Mesenteric fat pad (tissue), 1 donor: ENCODE measurements around the gene SYPL2. TPM values are rescaled to one million over a fixed set of nuclear protein-coding genes. Genes with fewer than 3 reads are reported as not detected.
"Not testable (repeated sequence)": the region's sequence is repeated elsewhere in the genome, so short reads cannot be mapped to it uniquely, and the experiment has no call there.

ENCODE experiments used
- DNase-seq: peaks from one replicate; pipeline ENCODE4 v3.0.0-alpha.2; 2020; ENCODE audit warnings: low spot score
- total RNA-seq: library from RNA; stranded (reverse); fragmentation: NEBNext Ultra II Directional; extraction: Animal tissue kit (Norgen Biotek cat#: 25700); gene quantifications from one replicate; pipeline ENCODE4 v1.2.1, GENCODE V29; 2021
- donor health status: DM: yes; HTN: yes; CAD: no.

The SYPL2 gene
- total RNA-seq, 1 donor from 2014 or later, result 7.3 TPM

GRCh38 chr1:109470245-109470644 is 3.9 kb downstream of the SYPL2 start:
- DNase-seq, result no peak

- no peak for DNase-seq
These were observed 6.4 kb downstream of the SYPL2 start for GRCh38 chr1:109472779-109473178.

GRCh38 chr1:109473284-109474057 is 7.1 kb downstream of the SYPL2 start:
- DNase-seq, result not testable (repeated sequence)

- no peak for DNase-seq
These were observed 8.4 kb downstream of the SYPL2 start for GRCh38 chr1:109474697-109475096.

GRCh38 chr1:109475261-109475660 is 8.9 kb downstream of the SYPL2 start:
- DNase-seq, result no peak

GRCh38 chr1:109476825-109477224 is 10.5 kb downstream of the SYPL2 start:
- no peak for DNase-seq

GRCh38 chr1:109477821-109478220 is 11.5 kb downstream of the SYPL2 start:
- no peak for DNase-seq

- no peak for DNase-seq
These were observed 12.5 kb downstream of the SYPL2 start for GRCh38 chr1:109478806-109479205.

- DNase-seq, result peak; percentile 45
These were observed 13.0 kb downstream of the SYPL2 start for GRCh38 chr1:109479311-109479710.

GRCh38 chr1:109479901-109480300 is 13.6 kb downstream of the SYPL2 start:
- peak; percentile 39 for DNase-seq

GRCh38 chr1:109481646-109482045 is 15.3 kb downstream of the SYPL2 start:
- DNase-seq, result peak; percentile 78

- no peak for DNase-seq
These were observed 15.9 kb downstream of the SYPL2 start for GRCh38 chr1:109482242-109482641.

- DNase-seq, result peak; percentile 89
These were observed 16.7 kb downstream of the SYPL2 start for GRCh38 chr1:109482791-109483671.

- DNase-seq, result peak; percentile 97
These were observed 17.5 kb downstream of the SYPL2 start, which contains the start of gene ATXN7L2 for GRCh38 chr1:109483672-109484518. Gene ATXN7L2, plus strand, starts transcription at chr1:109483905. Its CDS starts 49 bp downstream, at chr1:109483954.

- DNase-seq, result no peak
These were observed 18.2 kb downstream of the SYPL2 start for GRCh38 chr1:109484519-109484975.

GRCh38 chr1:109485001-109485400 is 18.7 kb downstream of the SYPL2 start:
- no peak for DNase-seq

- no peak for DNase-seq
These were observed 20.9 kb downstream of the SYPL2 start for GRCh38 chr1:109487261-109487660.

- no peak for DNase-seq
These were observed 21.9 kb downstream of the SYPL2 start for GRCh38 chr1:109488201-109488600.

GRCh38 chr1:109488696-109489095 is 22.4 kb downstream of the SYPL2 start:
- no peak for DNase-seq

- DNase-seq, result no peak
These were observed 23.9 kb downstream of the SYPL2 start for GRCh38 chr1:109490029-109490933.
